Measurements from ENCODE around the gene RAX2.
"Not testable (repeated sequence)": the region's sequence is repeated elsewhere in the genome, so short reads cannot be mapped to it uniquely, and the experiment has no call there.

Gene RAX2

GRCh38 chr19:3771906-3772455 lies at the start of gene RAX2:
RAX2 (minus strand) TSS chr19:3772228; CDS start chr19:3771742, 486 bp downstream.
- no peak for DNase-seq

DNA sequence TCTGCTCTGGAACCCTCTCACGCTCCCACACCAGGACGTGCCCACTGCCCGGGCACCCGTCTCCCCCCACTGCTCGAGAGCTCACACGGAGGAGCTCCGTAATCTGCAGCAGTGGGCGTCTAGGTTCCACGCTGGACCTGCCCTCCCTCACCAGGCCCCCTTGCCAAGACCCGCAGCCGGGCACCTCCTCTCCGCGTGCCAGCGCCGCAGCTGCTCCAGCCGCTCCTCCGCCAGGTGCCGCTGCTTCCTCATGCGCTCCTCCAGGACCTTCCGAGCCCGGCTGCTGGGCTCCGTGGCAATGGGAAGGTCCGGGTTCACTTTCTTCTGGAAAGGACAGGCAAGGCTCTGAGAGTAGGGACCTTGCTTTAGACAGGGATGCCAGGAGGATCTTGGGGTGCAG lies 49.1 kb upstream of the RAX2 start:
- DNase-seq, result no peak

- DNase-seq, result no peak
Observed at GRCh38 chr19:3819989-3820388, 48.0 kb upstream of the RAX2 start.

GRCh38 chr19:3818918-3819317 lies 46.9 kb upstream of the RAX2 start:
- DNase-seq, result no peak

DNA sequence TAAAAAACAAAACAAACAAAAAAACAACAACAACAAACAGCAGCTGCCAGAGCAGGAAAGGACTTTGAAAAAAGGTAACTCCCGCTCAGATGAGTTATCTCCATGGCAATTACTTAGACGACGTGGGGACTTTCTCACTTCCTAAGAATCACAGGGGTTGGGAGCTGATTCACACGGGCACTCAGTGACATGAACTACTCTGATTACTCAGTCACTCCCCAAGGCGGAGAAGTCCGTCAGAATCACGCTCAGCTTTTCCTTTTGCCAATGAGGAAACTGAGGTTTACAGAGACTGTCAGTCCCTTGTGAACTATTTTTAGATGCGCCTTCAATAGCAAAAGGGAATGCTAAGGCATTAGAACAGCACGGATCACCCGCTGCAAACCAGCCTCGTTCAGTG lies 46.4 kb upstream of the RAX2 start:
- DNase-seq, result peak; percentile 16

- DNase-seq, result no peak
Observed at GRCh38 chr19:3817761-3818160, 45.7 kb upstream of the RAX2 start.

- no peak for DNase-seq
Observed at GRCh38 chr19:3816566-3817218, 44.7 kb upstream of the RAX2 start.

- DNase-seq, result not testable (repeated sequence)
Observed at GRCh38 chr19:3816148-3816547, 44.1 kb upstream of the RAX2 start.

DNA sequence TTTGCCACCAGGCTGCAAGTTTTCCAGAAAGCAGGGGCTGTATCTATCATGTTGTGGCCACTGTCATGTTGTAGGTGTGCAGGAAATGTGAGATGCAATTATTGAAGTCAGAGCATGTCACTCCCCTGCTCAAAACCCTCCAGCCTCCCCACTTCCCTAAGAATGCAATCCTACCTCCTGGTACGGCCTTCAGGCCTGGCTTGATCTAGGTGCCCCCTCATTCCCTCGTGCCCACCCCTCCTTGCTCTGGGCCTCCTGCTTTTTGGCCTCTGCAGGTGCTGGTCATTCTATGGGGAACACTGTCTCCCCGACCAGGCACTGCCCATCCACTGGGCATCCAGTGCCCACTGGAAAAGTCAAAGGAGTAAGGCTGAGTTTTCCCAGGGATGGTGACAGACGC lies 42.6 kb upstream of the RAX2 start:
- no peak for DNase-seq

DNA sequence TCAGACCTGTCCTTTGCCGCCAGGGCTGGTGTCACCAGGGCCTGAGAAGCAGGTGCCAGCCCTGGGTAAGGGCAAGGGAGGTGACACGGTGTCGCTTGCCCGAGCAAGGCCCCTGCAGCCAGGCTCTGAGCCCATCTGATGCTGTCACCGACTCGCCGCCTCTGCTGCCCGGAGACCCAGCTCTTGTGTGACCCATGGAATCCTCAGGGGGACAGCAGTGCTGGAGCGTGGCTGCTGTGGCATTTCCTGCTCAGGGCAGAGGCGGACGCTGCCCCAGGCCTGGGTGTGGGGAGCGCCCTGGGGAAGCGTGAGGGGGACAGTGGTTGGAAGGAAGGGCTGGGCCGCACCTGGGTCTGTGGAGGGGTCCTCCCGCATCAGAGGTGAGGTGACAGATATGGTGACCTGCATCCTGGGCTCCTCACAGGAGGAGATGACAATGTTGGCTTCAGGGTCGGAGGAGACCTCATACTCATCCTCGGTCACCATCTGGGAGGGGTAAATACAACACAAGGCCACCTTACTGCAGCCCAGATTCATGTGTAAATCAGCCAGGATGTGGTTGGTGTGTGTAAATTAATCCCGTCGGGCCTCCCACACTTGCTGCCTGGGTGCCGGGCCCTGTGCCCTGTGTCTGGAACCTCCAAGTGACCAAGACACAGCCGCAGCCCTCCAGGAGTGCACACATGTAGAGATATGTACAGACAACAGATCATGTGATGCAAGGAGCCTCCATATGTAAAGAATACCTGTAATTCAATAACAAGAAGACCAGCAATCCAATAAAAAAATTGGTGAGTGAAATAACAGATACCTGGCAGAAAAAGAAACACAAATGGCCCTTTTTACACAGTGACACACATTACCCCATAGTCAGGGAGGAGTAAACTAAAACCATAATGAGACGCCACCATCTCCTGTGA lies 41.7 kb upstream of the RAX2 start:
- DNase-seq, result no peak

DNA sequence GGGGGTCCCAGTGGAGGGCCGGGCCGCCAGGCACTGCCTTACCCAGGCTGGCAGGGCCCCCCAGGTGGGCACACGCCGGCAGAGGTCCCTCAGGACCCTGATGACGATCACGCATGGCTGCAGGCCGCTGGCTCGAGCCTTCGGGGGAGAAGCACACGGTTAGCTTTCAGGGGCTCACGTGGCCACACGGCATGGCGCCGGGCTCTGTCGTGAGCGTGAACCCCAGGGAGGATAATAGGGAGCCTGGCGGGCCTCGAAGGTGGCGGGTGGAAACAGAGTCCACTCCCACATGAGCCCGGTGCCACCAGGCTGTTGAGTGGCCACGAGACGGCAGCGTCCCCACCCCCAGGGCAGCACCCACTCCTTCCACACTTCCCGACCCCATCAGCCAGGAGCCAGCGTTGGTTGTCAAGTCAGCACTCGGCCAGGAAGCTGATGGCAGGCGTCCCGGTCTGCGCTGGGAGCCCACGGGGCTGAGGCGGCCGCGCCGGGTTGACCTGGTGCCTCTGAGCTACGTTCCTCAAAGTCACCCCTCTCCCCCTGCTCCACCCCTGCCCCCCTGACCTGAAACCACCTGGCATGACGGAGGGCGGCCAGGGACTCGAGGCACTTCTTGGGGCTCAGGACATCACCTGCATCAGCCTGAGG lies 38.8 kb upstream of the RAX2 start:
- no peak for DNase-seq

- DNase-seq, result no peak
Observed at GRCh38 chr19:3809881-3810707, 38.1 kb upstream of the RAX2 start.

- DNase-seq, result no peak
Observed at GRCh38 chr19:3808420-3809143, 36.6 kb upstream of the RAX2 start.

- DNase-seq, result no peak
Observed at GRCh38 chr19:3807574-3808354, 35.7 kb upstream of the RAX2 start.

- DNase-seq, result no peak
Observed at GRCh38 chr19:3807131-3807480, 35.1 kb upstream of the RAX2 start.

DNA sequence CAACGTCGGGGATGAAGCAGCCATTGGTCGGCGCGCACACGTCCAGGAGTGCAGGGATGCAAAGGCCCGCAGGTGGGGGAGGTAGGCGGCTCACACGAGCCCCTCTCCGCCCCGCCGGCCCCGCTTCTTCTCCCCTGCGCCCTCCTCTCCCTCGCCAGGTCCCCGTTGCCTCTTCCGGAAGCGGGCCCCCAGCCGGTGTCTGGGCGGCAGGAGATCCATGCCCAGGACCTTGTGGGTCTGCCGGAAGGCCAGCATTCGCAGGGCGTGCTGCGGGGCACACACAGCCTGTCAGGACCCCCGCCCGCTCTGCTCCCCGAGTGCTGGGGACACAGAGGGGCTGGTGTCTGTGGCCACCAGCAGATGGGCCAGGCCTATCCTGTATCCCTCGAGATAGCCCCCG lies 33.8 kb upstream of the RAX2 start:
- no peak for DNase-seq

DNA sequence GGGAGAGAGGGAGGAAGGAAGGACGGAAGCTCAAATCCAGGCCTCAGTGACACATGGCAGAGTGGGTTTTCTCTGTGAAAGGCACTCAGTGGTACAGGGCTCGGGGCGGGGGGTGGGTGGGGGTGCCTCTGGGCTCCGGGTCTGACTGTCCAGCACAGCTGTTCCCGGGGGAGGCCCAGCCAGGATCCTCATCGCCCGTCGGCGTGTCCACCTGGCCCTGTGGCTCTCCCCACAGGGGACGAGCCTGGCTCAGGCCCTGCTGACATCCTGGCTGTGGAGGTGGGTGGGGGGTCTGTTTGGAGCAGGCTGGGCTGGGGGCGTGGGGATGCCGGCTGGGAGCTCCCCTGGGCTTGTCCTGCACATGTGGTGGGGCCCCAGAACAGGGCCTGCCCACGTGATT lies 32.4 kb upstream of the RAX2 start:
- DNase-seq, result no peak

GRCh38 chr19:3803986-3804385 lies 32.0 kb upstream of the RAX2 start:
- no peak for DNase-seq

GRCh38 chr19:3803114-3803888 lies 31.3 kb upstream of the RAX2 start:
- DNase-seq, result no peak

DNA sequence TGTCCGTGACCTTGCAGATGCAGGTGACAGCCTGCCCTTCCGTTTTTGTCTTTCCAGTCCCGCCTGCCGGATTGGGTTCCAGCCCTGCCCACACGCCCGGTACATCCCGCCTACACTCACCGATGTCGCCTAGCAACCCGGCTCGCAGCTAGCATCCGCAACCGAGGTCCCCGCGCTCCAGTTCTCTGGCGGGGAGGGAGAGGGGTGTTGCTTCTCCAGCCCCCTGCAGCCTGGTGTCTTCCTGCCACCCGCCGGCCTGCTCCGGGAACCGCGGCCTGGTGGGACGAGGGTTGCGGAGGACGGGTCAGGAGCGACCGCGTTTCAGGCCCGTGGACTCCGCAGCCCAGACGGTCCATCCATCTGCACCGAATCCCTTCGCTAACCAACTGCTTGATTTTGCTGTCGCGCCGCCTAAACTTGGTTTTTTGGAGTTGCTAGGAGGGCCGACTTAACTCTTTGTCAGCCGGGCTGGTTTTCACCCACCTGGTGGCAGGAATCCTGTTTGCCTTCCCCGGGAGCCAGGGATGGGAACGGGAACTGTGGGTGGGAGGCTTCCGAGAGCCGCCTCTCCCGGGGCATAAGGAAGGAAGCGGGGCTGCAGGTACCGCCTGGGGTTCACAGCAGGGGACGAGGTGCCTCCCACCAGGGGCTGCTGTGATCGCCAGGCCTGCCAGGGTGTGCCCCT lies 29.5 kb upstream of the RAX2 start:
- DNase-seq, result no peak

All from fibroblast of upper back skin (primary cell).